OCI-LY1 (cell line): ENCODE results near the gene FKBP8.

Experiments
- CTCF ChIP-seq: fragments of 200-600 bp; sonication (generic), shearing (Covaris generic); IDR thresholded peaks from 2 replicates; pipeline ENCODE4 v1.5.1; 2017; ENCODE audit warnings: mild to moderate bottlenecking, antibody characterized with exemption, low read length, moderate library complexity, mixed read lengths
- EZH2 ChIP-seq: fragments of 200-600 bp; sonication (generic), shearing (Covaris generic); IDR thresholded peaks from 2 replicates; pipeline ENCODE4 v1.8.0; 2017; ENCODE audit warnings: borderline replicate concordance, mixed run types, mild to moderate bottlenecking, antibody characterized with exemption, low read length, moderate library complexity, mixed read lengths

DNA sequence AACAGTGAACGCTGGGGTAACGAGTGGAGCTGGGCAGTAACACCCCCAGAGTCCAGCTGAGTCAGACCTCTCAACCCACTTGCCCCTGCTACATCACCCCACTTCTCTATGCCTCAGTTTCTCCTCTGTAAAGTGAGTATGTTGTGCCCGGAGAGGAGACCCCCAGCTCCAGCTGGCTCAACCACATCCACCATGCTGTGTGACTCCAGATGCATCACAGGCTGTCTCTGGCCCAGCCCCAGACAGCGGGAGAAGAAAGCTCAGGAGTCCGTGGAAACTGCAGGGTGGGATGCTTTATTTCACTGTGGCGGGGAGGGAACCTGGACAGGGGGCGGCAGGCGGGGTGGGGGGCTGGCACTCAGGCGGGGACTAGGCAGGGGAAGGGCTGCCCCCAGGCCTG is 11.9 kb downstream of the FKBP8 start:
- TF ChIP-seq CTCF (no peak), EZH2 (no peak)
